D721Med (cell line): ENCODE data around the gene RASL10B.
"Not testable (repeated sequence)": the region's sequence is repeated elsewhere in the genome, so short reads cannot be mapped to it uniquely, and the experiment has no call there.

ENCODE experiments used
- DNase-seq: peaks from one replicate; pipeline ENCODE4 v3.0.0; 2011; ENCODE audit warnings: low spot score; ENCODE audit not compliant: insufficient read length
- FAIRE-seq: peaks from 2 replicates; lab custom pipeline; 2011; peaks lifted over from hg19 to GRCh38; lab: Jason Lieb, UNC
- CTCF ChIP-seq: IDR thresholded peaks from 2 replicates; pipeline ENCODE4 v1.5.1; 2012; ENCODE audit warnings: mild to moderate bottlenecking, control low read depth; ENCODE audit not compliant: insufficient read depth; ENCODE audit errors: missing control alignments

RASL10B gene

DNA sequence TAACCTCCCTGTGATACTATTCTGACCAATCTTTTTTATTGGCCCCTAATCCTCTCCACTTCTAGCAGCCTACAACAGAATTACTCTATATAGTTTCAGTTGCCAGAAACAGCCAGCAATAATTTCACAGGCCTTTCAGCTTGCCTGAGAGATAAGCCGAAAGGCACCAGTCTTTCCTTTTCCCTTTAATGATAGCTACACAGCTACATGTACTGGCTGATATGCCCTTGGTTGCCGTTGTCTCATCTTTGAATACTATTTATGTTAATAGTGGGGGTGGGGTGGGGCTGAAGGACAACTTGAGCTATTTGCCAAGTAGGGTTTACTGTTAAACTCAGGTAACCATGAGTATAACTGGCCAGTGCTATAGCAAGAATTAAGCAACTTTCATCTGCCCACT, 35.8 kb upstream of the RASL10B start:
- DNase-seq (no peak), FAIRE-seq (no peak)
- no peak for TF ChIP-seq CTCF

DNA sequence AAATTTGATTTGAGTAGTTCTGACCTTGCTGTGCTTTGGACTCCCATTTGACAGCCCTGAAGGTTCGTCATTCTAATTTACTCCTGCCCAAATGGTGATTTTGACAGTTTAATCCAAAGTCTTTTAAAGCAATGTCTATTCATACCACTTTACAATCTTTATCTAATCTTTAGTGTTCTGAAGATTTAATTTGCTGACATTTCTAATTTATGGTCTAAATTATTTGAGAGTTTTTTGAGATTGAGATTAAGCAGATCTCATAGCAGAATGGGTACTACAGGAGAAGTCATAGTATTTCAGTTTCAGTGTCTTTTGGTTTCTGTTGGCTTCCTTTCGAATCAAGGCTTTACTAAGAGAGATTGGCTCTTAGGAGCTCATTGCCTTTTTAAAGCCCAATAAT, 32.6 kb upstream of the RASL10B start:
- FAIRE-seq (no peak), DNase-seq (no peak)
- no peak for TF ChIP-seq CTCF

DNA sequence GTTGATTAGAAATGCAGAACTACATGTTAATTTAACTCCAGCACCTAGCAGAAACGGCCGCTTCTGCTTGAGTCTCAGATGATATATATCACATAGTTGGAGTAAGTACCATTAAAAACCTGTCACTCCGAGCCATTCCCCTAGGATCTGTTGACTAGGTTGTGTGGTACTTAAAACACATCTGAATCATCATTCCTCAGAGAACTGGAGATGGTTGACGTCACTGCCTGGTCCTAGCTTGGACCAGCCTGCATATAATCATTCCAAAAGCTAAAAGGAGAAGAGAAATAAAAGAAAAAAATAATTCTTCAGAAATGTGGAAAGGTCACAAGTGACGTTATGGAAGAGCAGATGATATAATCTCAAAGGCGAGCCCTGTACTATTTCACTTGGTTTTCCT, 31.3 kb upstream of the RASL10B start:
- TF ChIP-seq CTCF, result no peak
- no peak for DNase-seq
- no peak for FAIRE-seq

- FAIRE-seq (no peak), DNase-seq (no peak)
- TF ChIP-seq CTCF, result no peak
Measured at GRCh38 chr17:35701491-35701890, 29.9 kb upstream of the RASL10B start.

DNA sequence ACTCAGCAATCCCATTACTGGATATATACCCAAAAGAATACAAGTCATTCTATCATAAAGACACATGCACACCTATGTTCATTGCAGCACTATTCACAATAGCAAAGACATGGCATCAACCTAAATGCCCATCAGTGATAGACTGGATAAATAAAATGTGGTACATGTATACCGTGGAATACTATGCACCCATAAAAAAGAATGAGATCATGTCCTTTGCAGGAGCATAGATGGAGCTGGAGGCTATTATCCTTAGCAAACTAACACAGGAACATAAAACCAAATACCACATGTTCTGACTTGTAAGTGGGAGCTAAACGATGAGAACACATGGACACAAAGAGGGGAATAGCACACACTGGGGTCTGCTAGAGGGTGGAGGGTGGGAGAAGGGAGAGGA, 28.1 kb upstream of the RASL10B start:
- not testable (repeated sequence) for DNase-seq, FAIRE-seq

DNA sequence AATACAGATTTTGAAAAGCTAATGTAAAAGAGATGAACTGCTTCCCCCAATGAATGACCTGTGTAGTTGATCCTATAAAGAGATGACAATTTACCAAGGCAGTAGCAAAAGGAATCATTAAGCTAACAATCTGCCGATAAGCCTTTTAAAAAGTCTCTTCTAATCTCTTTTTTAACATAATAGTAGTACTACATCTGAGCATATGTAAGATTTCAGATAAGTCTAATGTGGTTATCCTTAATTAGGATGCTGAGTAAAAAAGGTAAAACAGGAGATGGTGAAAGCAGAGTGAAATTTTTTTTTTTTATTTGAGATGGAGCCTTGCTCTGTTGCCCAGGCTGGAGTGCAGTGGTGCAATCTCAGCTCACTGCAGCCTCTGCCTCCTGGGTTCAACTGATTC, 26.2 kb upstream of the RASL10B start:
- TF ChIP-seq CTCF, result no peak
- DNase-seq, result no peak
- no peak for FAIRE-seq

- FAIRE-seq (no peak), DNase-seq (no peak)
- TF ChIP-seq CTCF, result no peak
Measured at GRCh38 chr17:35705705-35706104, 25.7 kb upstream of the RASL10B start.

GRCh38 chr17:35708149-35708548, 23.3 kb upstream of the RASL10B start:
- no peak for TF ChIP-seq CTCF
- FAIRE-seq (no peak), DNase-seq (no peak)
